ENCODE results near the gene MBNL2.

The MBNL2 gene

DNA sequence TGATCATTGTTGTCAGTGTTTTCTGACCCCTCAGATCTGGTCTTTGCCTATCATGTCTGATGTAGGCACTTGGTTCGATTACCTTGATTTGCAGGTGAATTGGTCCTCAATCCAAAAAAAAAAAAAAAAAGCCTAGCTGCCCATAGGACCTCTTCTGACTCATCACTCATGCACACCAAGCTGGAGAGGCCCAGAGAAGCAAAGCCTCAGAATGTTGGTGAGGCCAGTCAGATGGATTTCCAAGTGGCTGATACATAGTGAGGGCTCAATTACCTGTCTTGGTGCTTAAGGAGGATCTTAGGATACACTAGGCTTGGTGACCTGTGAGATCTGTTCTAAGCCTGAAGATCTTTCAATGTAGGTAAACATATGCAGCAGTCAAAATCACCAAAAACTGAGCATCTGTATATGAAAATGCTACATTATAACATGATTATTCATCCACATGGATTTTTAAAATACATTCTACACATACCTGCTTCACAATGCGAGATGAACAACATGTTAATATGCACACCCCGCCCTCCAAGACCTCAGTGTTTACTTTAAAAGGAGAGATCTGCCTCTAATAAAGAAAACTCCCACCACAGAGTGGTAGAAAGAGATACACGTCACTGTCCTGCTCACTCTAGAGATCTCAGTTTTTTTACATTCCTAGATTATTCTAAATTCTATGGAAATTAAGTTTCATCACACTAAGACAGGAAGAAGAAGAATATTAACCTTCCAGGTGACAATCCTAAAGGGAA, 132.0 kb downstream of the MBNL2 start:
- DNase-seq: no peak

DNA sequence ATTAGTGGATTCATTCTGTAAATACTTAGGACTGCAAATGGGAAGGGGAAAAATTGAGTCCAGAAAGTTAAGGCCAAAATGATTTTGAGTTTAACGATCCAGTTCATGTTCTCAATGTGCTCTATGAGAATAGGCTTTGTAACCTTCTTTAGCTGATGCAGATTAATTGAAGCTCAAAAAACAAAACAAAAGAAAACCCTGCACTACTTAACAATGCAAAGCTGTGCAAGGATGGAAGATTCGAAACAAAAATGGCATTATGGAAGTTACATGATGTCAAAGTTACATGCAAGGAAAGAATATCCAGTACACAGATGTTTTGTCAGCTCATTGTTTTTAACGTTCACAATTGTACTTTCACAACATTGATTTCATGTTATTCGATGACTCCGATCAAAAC, 132.7 kb downstream of the MBNL2 start:
- DNase-seq: no peak

- no peak for DNase-seq
These were observed 134.5 kb downstream of the MBNL2 start for GRCh38 chr13:97356592-97356991.

GRCh38 chr13:97359181-97360057, 137.3 kb downstream of the MBNL2 start:
- DNase-seq: peak; percentile 72

- DNase-seq: no peak
These were observed 138.5 kb downstream of the MBNL2 start for GRCh38 chr13:97360610-97361009.

DNA sequence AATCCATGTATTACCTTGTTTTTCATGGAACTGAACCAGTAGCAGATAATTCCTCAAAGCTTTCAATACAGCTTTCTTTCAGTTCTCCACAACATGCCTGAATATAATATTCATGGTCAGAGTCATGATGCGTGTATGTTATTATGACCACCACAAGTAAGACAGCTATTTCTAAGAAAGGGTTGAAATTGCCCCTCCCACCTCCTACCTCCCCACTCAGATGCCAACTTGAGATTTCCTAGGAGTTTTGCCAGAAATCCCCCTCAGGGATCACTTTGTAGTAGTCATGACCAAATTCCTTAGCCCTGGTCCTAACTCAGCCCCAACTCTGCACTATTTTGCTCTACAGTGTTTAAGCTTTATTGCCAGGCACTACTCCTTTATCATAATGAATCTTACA, 141.9 kb downstream of the MBNL2 start:
- no peak for DNase-seq

DNA sequence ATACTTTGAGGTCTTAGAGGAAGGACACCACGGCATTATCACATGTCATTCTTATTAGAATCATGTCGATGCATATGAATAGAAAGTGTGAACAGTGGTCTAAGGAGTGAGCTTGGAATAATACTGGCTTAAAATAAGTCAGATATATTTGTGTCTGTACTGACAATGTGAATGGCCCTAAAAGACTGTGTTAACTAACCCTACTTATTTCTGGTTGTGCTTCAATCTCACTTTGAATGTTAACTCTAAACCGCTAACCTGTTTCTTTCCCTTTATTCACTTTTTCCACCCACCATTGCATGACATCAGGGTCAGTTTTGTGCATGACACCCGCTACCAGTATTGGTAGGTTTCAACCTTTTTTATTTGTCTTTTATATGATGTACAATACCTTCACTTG, 142.7 kb downstream of the MBNL2 start:
- DNase-seq: no peak

- DNase-seq: no peak
These were observed 144.1 kb downstream of the MBNL2 start for GRCh38 chr13:97366172-97366688.

- no peak for DNase-seq
These were observed 145.1 kb downstream of the MBNL2 start for GRCh38 chr13:97367016-97367822.

DNA sequence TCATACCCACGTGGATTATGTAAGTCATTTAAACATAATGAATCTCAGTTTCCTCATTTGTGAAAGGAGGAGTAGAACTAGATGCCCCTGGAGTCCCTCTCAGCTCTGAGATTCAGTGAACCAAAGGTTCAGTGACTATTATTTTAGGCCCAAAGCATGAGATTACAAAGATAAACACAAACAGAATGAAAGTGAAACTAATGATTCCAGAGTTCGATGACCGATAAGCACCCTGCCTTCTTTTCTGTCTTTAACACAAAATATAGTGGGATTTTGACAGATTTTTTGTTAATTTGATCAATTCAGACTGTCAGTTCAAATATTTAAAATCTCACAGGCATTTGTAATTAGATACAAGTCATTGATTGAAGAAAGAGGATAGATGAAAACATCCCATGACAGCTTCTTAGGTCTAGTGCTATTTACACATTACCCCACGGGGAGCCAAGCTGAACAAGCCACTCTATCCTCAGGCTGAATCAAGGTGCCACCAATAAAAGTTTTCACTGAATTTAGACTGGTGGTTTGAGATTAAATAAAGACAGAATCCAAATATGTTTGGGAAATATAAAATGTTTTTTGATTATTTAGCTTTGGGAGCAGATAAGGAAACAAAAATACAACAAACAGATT, 147.2 kb downstream of the MBNL2 start:
- peak; percentile 18 for DNase-seq

DNA sequence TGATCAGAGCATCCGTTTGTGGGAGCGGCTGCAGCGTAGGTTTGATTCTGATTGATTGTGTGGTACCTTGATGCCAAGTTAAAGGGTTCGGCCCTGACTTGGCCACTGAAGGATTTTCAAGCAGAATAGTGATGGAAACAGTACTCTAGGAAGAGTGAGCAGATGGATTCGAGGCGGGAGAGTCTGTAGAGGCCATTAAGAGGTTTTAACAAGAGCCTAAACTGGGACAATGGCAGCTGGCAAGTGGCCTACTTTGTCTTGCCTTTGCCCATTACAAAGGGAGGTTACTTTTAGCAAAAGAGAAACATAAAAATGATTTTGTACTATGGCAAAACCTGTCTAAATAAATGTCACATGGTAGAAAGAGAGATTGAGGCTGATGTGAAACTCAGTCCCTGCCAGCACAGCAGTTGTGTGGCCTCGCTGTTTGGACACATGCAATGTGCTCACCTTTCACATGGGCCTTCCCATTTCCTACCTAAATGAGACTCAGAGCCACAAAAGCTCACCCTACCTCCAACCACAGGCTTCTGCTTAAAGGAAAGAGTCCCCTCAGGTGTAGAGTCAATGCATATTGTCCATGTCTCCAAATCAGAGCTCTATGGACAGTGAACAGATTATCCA, 149.5 kb downstream of the MBNL2 start:
- no peak for DNase-seq

DNA sequence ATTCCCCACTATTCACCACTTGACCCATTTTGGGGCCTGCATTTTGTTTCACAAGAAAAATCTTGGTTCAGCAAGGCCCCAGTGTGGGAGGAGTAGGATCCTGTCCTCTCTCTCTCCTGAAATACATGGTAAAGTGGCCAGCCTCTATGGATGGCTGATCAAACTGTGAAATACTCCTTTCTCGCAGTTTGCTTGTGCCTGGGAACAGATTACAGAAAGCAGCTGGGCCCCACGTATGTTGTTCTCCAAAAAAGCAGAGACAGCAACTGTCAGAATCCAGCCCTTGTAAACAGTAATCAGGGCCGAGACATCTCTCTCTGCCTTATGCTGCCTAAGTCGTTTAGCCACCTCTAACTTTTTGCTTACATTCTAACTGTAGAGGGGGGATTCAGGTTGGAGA, 150.8 kb downstream of the MBNL2 start:
- no peak for DNase-seq

DNA sequence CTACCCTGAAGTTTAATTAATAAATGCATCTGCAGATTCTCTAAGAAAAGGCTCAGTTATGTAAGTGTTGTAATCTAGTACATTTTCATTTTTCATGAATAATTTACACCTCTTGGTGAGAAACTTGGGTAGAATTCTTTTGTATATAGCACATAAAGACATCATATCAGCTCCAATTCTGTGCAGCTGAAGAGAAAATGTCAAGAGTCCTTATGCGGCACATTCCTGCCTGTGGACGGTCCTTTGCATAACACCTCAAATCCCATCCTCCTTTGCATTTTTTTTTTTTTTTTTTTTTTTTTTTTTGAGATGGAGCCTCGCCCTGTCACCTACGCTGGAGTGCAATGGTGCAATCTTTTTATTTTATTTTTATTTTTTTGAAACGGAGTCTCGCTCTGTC, 151.7 kb downstream of the MBNL2 start:
- DNase-seq: no peak

DNA sequence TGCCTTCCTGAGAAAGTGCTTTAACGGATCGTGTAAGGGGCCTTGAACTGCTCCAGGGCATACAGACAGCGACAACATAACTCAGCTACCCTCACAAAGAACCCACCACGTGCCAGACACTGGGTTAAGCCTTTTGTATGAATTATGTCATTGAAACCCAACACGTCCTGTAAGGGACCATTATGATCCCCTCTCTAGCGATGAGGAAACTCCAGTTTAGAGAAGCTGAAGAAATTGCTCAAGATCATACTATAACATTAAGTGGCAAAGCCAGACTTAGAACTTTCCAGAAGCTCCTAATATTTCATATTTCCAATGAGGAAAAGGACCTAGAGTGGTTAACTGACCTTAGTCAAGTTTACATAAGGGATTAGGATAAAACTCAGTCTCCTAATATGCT, 154.8 kb downstream of the MBNL2 start:
- DNase-seq: no peak

DNA sequence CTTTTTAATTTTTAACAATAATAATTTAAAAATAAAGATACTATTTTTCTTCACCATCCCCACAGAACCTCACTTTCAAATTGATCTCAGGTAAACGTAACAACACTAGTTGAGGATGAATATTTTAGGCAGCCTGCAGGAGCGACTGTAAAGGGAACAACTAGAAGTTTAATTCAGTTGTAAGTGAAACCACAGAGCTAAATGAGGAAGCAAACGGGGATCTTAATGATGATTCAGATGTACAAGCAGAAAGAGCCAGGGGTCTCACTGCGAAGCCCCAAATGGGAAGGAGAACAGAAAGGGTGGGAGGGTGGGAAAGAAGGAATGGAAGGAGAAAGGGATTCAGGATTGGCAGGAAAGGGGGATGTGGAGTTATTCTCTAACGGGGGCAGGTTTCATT, 157.3 kb downstream of the MBNL2 start:
- DNase-seq: no peak

DNA sequence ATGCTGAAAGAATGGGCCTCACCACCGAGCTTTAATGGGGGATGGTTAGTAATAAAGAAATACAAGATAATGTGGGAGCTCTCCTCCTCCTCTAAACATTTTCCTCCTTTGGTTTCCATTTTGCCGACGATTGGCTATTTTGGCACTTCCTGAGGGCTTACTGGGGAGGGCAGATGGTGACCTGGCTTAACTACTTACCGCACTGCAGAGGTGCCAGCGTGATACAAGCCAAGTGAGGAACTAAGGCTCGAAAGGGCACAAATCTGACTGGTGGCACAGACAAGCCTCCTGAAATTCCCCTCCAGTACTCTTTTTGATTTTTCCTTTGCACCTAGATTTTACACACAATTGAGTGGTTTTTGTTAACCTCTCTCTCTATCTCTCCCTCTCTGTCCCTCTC, 158.6 kb downstream of the MBNL2 start:
- DNase-seq: no peak

DNA sequence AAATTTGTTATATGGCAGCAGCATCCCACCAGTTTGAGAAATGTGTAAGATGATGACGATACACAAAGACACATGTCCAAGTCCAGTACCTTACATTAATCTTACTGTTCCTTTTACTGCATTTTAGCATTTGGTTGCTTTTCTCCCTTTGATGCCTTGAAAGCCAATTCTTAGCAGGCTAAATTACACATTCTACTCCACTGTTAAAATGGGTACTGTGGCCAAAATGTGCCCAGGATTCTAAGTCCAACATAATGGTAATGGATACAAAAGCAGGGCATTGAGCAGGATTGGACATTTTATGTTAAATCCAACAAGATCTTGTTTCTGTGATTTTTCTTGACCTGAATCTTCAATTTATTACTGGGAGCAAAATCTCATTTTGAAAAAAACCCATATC, 159.1 kb downstream of the MBNL2 start:
- no peak for DNase-seq

GRCh38 chr13:97382276-97382675, 160.1 kb downstream of the MBNL2 start:
- DNase-seq: no peak

- DNase-seq: no peak
These were observed 162.2 kb downstream of the MBNL2 start for GRCh38 chr13:97384371-97384770.

GRCh38 chr13:97385146-97385545, 163.0 kb downstream of the MBNL2 start:
- DNase-seq: no peak

DNA sequence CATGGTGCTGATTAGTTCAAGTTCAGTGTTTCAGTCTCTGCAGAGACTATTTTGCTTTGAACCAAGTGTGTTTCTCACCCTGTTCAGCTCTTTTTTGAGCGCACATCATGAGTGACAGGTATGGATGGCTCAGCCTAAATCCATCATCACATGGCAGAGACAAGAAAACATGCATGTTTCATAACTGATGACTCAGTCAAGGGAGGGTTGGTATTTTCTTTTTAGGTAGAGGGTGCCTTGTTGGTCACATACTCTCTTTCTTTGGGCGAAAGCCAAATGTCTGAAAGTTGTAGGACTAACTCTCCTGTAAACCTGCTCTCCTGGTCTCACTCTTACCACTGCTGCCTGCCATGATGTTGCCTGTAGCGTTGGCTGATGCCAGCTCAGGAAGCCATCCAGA, 163.7 kb downstream of the MBNL2 start:
- no peak for DNase-seq

- peak; percentile 37 for DNase-seq
These were observed 164.8 kb downstream of the MBNL2 start for GRCh38 chr13:97386801-97387484.

All from activated CD4-positive, alpha-beta T cell treated with anti-CD3 and anti-CD28 coated beads, Interleukin-2, Interleukin-6, amounts not matched to agents 100 ng/mL and 50 ng/mL, durations not matched to agents 16 hours and 8 hours (primary cell).